AG20443 (cell line): ENCODE results near the gene NTNG2.
"Not testable (repeated sequence)": the region's sequence is repeated elsewhere in the genome, so short reads cannot be mapped to it uniquely, and the experiment has no call there.

Source experiments
- DNase-seq: peaks from one replicate; pipeline ENCODE4 v3.0.0; 2012; ENCODE audit warnings: low spot score, mixed read lengths

Gene NTNG2, protein sequence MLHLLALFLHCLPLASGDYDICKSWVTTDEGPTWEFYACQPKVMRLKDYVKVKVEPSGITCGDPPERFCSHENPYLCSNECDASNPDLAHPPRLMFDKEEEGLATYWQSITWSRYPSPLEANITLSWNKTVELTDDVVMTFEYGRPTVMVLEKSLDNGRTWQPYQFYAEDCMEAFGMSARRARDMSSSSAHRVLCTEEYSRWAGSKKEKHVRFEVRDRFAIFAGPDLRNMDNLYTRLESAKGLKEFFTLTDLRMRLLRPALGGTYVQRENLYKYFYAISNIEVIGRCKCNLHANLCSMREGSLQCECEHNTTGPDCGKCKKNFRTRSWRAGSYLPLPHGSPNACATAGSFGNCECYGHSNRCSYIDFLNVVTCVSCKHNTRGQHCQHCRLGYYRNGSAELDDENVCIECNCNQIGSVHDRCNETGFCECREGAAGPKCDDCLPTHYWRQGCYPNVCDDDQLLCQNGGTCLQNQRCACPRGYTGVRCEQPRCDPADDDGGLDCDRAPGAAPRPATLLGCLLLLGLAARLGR

DNA sequence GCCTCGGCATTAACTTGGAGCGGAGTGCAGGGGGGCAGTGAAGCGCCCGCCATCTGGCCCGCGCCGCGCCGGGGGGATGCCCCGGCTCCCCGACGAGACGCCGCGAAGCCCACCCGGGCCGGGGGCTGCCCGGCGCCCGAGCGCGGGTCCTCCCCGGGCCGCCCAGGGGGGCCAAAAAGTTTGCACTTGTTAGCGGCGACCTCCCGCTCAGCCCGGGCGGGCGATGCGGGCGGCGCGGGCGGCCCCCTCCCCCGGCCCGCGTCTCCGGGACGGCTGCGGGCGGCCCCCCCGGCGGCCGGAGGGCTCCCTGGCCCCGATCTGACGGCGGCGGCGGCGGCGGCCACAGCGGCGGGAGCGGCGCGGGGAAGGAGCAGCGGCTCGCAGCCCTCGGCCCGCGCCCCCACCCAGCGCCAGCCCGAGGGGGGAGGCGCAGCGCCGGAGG lies at the start of gene NTNG2:
Gene NTNG2, plus strand, starts transcription at position 316 of the 442 bp plus-strand sequence. CDS start 4,774 bp downstream, outside the sequence.
- no peak for DNase-seq

DNA sequence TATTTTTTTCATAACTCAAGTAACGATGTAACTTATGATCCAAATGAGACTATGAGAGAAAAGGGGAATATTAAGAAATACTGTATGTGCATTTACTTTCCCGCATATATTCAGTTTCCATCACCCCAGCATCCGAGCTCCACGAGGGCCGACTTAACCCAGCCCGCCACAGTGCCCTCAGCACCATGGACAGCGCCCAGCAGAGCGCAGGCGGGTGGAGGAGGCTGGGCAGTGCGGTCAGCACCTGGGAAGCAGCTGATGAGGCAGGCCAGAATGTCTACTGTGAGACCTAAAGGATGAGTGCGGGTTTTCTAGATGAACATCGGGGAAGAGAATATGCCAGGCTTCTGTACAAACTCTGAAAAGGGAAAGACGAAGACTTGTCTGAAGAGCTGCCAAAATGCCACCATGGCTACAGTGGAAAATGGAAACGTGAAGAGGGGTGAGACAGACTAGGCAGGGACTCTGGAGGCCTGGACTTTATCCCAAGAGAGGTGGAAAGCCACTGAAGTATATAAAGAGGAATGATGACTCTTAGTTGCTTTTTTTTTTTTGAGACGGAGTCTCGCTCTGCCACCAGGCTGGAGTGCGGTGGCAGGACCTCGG lies 47.7 kb upstream of the NTNG2 start:
- peak; percentile 87 for DNase-seq

DNA sequence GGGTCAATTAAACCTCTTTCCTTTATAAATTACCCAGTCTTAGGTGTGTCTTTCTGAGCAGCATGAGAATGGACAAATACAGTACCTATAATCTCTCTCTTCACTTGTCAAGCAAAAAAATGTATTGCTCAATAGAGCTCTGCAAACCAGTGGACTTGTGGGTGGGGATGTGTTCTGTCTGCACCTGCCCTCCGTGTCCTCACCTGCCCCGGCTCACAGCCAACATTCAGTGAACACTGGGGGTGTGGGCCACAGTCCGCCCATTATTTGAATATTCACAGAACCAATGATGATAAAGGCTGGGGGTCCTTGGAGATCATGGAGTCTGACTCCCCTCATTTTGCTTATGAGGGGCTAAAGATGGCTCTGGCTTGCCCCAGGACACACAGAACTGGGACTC lies 45.3 kb upstream of the NTNG2 start:
- DNase-seq: no peak

DNA sequence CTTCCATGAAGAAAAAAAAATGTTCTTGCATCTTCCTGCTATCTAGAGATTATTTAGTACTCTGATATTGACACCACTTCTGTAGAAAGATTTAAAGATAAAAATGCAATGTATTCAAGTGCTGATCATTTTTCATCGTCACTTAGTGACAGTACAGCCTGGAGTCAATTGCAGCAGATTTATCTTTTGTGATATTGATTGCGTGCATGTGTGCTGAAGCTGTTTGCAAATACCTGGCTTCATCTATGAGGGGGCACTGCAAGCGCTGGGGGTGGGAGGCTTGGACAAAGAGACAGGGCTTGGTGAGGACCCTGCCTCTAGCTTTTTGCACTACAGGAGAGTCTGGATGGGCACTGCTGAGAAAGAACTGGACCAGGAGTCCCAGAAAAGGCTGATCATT lies 44.2 kb upstream of the NTNG2 start:
- DNase-seq: no peak

DNA sequence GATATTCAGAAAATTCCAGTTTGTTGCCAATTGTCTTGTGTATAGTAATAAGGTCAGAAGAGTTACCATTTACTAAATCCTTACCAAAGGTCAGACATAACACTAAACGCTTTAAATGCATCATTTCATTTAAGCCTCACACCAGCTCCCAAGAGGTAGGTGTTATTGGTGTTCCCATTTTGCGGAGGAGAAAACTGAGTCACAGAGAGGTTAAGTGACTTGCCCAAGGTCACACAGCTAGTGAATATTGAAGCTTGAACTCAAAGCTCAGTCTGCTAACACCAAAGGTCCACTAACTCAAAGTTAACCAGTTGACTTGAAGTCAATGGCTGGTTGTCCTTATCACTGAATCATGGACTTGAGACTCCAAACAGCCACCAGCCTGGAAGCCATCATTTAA lies 40.8 kb upstream of the NTNG2 start:
- DNase-seq: no peak

DNA sequence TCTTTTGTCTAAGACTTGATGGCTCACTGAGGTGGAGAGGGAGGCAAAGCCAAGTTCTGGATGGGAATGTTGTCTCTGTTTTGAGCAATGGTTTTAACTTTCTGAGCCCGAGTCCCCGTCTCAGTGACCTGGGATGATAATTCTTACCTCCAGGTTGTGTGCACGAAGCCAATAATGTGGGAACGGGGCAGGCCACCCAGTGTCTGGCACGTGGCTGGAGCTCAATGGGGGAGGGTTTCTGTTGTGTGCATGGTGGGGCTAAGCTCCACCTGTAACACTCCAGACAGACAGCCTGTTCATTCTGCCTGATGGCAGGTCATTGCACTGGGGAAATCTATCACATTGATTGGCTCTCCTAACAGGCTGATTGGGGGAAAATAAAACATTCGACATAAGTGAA lies 37.1 kb upstream of the NTNG2 start:
- DNase-seq: no peak

DNA sequence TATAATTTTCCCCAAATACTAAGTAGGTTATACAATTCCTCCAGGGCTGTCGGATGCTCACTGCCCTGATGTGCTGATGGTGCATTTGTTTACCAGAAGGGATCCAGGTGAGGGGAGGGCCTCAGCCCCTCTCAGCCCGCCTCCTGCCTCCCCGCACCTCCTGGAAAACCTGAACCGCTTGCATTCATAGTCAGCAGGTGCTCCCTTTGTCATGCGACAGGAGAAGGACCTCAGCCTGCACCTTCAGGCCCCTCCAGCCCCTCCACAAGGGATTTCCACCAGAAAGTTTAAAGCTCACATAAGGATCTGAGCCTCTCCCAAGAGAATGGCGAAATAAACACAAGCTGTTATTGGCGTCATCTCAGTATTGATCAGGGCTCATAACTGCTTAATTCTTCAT lies 36.5 kb upstream of the NTNG2 start:
- DNase-seq: no peak

DNA sequence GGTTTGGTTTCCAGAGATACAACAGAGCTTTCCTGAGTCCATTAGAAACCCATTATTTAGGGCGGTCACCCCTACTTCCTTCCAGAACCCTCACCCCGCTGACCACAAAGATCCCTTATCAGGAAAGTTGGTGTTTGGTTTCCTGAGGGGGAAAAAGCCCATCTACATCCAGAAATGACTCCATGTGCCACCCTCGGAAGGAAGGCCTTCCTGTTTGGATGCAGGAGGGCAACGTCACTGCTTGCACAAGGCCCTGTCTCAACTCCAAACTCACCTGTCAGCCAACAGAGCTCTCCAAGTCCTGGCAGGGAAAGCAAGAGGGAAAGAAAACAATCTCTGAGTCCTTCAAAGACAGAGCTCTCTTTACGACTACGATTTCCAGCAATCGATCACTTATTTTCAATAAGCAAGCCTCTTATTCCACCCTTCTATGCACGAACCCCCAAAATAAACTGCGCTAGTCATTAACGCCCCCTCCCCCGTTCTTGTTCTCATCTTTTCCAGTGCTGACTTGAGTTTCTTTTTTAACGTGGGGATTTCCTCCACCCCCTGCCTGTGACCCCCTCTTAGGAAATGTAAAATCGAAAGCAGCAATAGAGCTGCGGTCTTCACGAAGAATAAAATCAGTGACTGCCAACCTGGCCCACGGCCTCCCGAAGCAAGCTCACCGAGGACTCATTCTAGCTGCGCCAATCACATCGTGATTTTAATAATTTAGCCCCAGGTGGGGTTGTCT lies 35.7 kb upstream of the NTNG2 start:
- DNase-seq: no peak

DNA sequence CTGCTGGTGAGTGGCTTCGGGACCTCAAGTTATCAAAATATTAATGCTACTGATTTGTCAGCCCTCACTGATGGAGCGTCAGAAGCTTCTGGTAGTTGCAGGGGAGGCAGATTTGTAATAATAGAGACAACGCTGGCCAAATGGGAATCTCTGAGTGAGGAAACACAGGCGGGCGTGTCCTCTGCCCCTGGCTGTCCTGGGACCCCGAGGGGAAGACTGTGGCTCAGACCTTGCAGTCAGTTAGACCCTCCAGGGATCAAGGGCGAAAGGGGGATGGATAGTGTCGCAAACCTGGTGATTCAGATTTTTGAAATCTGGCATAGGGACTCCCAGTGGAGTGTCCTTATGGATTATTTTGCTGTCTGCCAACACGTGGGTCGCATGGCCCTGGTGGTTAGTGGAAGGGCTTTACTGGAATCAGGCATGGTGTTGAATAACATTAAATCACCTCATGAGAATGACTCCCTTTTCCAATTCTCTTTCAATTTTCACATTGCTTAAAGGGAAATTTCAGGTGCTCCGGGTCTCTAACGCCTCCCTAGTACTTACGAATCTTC lies 35.1 kb upstream of the NTNG2 start:
- no peak for DNase-seq

DNA sequence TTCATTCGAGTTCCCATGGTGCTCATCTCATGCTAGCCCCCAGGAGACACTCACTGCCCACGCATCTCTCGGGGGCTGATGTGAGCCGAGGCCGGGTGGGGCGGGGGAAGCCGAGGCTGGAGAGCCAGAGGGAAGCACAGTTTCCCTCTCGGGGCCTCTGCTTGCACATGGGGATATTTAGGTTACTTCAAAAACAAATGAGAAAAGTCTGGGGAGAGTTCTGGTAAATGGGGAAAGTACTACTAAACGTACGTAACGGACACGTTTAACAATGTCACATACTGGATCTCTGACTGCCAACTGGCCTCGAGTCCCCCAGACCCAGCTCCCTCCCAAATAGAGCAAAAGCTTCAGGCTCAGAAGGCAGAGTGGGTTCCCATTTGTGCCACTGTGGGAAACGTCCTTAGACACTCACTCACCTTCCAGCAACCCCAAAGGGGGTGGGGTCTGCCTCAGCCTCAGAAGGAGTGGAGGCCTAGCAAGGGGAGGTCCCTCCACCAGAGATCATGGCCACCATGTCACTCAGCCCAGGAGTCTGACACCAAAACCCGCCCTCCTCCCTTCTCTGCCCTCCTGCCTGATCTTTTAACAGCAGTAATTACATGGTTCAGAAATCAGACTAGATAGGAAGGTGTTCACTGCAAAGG lies 33.8 kb upstream of the NTNG2 start:
- DNase-seq: no peak

DNA sequence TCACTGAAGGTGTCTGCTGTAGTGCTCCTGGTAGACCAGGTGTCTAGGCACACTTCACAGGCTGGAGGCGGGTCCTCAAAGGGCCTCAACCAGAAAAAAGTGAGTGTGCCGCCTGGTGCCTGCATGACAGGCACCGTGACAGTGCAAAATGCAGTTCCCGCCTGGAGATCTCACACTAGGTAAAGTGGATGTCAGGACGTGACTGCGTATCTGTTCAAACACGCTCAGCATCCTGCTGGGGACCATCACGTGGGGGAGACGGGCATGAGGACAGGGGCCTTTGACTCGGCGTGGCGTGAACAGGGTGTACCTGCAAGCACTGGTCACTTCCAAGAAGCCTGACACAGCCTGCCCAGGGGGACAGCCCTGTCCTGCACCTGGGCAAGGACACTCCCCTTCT lies 32.3 kb upstream of the NTNG2 start:
- no peak for DNase-seq

DNA sequence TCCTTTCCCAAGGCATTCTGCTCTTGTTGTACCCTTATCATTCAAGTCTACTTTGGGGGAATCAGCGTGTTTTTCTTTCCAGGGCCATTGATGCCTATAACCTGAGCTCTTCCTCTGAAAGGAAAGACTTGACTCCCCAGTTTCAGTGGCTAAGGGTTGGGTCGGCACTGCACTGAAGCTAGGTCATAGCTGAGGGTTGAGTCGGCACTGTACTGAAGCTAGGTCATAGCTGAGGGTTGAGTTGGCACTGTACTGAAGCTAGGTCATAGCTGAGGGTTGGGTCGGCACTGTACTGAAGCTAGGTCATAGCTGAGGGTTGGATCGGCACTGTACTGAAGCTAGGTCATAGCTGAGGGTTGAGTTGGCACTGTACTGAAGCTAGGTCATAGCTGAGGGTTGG lies 27.8 kb upstream of the NTNG2 start:
- DNase-seq: not testable (repeated sequence)

DNA sequence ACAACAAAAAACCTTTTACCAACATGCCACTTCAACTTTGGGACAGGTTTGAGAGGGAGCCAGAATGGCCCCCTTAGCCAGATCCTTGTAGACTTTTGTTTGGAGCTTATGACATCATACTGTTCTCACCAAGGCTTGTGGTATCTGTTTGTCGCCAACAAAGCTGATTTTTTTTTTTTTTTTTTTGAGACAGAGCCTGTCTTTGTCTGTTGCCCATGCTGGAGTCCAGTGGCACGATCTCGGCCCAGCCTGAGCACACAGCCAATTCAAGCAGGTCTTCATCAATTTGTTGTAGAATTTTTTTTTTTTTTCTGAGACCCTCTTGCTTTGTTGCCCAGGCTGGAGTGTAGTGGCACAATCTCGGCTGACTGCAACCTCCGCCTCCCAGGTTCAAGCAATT lies 26.4 kb upstream of the NTNG2 start:
- DNase-seq: no peak

DNA sequence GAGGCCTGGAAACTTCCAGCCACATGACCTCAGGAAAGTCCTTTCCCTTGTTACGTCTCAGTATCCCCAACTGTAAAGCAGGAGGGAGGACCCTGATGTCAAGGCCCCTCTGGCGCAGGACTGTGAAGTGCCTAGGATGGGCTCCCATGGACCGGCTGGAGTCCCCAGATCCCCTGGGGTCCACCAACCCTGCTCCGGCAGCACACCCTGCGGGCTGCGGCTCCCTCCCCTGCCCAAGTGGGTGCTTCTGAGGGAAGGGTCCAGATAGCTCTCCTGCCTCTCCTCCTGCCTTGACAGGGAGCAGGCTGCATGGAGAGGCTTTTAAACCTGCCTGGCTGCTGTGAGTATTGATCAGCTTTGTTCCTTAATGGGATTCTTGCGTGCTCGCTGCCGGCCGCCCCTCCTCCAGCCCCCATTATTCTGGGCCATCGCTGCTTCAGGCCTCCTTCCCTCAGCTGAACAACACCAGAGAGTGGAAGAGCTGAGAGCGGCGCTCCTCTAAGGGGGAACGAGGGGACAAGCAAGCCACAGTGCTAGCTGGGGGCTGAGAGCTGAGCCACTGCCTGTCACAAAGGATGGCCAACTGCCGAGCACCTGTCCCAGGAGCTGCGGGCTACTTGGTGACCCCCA lies 25.6 kb upstream of the NTNG2 start:
- DNase-seq: no peak

DNA sequence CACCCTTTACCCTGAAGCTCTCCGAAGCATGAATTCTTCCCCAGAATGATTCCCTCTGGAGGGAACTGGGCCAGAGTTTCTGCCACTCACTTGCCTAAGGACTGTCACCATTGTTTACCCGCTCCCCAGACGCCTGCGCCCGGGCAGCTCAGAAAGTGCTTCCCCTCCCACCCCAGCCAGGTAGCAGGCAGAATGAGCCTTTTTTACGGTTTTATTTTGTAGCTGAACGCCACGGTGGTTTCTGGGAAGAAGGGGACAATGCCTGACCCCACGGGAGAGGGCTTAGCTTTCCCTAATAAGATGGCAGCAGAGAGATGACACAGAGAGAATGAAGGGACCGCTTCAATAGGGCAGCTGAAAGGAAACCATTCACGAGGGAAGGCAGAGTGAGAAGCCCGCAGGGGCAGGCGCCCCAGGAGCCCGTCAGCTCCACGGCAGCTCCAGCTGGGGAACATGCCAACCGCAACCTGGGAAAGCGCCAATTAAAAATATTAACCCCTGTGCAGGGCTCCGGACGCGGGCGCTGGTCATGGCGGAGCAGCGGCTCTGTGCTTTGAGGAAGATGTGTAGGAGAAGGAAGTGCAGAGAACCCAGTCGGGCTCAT lies 20.4 kb upstream of the NTNG2 start:
- peak; percentile 43 for DNase-seq

DNA sequence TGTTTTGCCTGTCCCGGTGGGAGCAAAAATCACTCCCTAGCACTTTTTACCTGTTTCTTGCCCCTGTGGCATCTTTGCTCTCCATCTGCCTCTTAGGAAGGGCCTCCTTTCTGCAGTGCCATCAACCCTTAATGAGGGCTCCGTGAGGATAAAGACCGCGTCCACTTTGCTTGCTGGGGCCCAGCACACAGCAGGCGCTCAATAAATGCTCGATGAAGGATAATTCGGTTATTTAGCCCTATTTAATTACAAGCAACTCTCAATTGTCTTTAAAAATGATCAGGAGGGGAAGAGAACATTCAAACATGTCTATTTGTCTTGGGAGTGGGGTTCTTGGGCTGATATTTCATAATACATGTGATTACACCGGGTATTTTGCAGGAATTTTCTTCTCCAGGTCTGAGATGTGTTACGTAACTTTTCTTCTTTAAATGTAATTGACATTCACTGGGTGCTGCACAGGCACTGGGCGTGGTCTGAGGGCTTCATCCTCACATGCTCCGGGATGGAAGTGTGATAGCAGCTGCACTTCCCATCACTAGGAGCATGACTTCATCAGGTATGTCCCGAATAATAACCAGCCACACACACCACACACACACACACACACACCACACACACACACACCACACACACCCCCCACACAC lies 19.8 kb upstream of the NTNG2 start:
- no peak for DNase-seq

DNA sequence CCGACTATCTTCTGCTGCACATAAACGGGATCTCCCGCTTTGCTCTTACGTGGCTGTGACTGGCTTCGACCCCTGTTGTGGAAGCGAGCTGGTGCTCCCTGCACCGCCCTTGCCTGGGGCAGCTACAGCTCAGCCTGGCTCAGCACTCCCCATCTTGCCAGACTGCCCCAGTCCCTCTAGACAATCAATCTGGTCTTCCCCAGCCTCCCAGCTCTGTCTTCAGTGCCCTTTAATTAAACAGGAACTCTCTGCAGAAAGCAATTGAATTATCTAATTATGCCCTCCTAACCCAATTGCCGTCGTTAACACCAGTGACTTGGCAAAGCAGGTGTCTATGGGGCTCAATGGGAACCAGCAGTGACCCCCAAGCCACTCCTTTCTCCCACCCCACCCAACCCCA lies 18.9 kb upstream of the NTNG2 start:
- DNase-seq: no peak

DNA sequence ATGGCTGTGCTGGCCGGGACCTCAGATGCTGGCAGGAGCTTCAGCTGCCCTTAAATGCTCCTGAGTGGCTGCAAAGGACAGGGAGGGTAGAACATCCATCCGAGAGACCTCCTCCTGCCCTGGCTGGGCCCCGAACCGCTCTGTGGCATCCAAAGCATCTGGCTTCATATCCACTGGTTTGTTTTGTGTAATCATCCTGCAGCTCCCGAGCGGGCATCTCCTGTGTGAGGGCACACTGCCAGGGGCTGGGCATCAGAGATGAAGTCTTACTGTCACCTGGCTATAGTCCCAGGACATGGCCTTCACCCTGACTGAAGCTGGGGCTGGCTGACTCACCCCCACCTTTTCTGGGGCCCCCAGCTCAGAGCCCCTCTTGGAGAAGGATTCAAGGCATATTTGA lies 18.5 kb upstream of the NTNG2 start:
- no peak for DNase-seq

DNA sequence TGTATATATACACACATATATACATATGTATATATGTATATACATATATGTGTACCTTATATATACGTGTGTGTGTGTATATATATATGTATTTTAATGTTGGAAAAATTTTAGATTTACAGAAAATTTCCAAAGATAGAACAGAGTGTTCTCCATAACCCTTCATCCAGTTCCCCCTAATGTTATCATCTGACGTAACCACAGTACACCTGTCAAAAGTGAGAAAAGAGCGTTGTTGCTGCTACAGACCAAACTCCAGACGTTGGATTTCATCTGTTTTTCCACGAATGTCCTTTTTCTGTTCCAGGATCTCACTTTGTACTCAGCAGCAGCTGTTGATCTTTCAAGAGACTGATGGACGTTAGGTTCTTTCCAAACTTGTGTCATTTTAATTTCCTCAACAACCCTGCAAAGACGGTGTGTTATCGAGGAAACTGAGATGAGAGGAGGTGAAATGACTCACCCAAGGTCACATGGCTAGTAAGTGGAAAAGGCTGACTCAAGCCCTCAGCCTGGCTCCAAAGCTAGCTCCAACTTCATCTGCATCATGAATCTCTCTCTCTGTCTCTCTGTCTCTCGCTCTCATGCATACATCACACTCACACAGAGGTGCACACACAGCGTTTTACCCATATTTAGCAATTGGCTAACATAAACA lies 17.0 kb upstream of the NTNG2 start:
- DNase-seq: no peak

DNA sequence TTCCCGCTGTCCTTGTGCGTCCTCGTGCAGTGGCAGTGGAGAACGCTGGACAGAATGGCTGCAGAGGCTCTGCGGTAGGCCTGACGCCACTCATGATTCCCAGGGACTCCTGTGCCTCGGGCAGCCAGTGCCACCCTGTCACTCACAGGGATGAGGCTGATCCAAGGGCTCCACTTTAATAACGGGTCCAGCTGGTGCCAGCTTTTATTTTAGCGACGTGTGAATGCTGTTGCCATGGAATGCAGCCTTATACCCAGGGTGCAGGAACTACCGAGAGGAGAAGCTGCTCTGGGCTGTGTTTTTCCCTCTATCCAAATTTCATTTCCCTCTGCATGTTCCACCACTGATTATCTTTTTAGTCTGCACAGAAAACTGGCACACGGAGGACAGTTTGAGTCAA lies 15.8 kb upstream of the NTNG2 start:
- no peak for DNase-seq
